DND-41 (cell line): ENCODE data around the gene ARID3A.
"Not testable (repeated sequence)": the region's sequence is repeated elsewhere in the genome, so short reads cannot be mapped to it uniquely, and the experiment has no call there.

ENCODE experiments used
- ATAC-seq: fragments of 200-7000 bp; cut with Tn5 transposase; 3 replicates; pipeline ENCODE4 v1.9.1; 2021; ENCODE audit warnings: low read depth; ENCODE audit not compliant: insufficient read depth
- DNase-seq: peaks from one replicate; pipeline ENCODE4 v3.0.0-alpha.2; 2020
- H2AFZ ChIP-seq: 2 replicates; pipeline ENCODE4 v1.6.0; 2012; ENCODE audit warnings: low read depth, low read length
- H3K27ac ChIP-seq: 2 replicates; pipeline ENCODE4 v1.5.1; 2012; ENCODE audit warnings: low read length, inconsistent platforms
- H3K27me3 ChIP-seq: fragments of 200-600 bp; sonication (generic); 2 replicates; pipeline ENCODE4 v1.6.0; 2012; ENCODE audit warnings: low read length, mild to moderate bottlenecking, inconsistent platforms; ENCODE audit not compliant: insufficient read depth, poor library complexity
- H3K36me3 ChIP-seq: 2 replicates; pipeline ENCODE4 v1.5.1; 2012; ENCODE audit warnings: low read length, inconsistent platforms; ENCODE audit not compliant: insufficient read depth
- H3K4me1 ChIP-seq: 2 replicates; pipeline ENCODE4 v1.5.1; 2012; ENCODE audit warnings: mild to moderate bottlenecking, low read length; ENCODE audit not compliant: insufficient read depth
- H3K4me2 ChIP-seq: 2 replicates; pipeline ENCODE4 v1.6.0; 2012; ENCODE audit warnings: mild to moderate bottlenecking, moderate library complexity, low read length, inconsistent platforms; ENCODE audit not compliant: insufficient read depth
- H3K4me3 ChIP-seq, 2 experiments: fragments of 200-600 bp in 1 of 2; shearing (Covaris generic) in 1 of 2; 2 replicates each; pipeline ENCODE4 v1.5.1; 2012 to 2016; ENCODE audit warnings: inconsistent platforms in 2 of 2, low read length in 2 of 2, mild to moderate bottlenecking in 2 of 2, low read depth in 1 of 2, moderate library complexity in 1 of 2
- H3K79me2 ChIP-seq: 2 replicates; pipeline ENCODE4 v1.6.0; 2012; ENCODE audit warnings: low read length, inconsistent platforms; ENCODE audit not compliant: insufficient read depth
- H3K9ac ChIP-seq: 2 replicates; pipeline ENCODE4 v1.6.0; 2012; ENCODE audit warnings: low read depth, mild to moderate bottlenecking, inconsistent platforms, low read length, moderate library complexity
- H3K9me3 ChIP-seq: 2 replicates; pipeline ENCODE4 v1.5.1; 2012; ENCODE audit warnings: low read length, moderate library complexity, mild to moderate bottlenecking, inconsistent platforms; ENCODE audit not compliant: insufficient read depth, severe bottlenecking
- H4K20me1 ChIP-seq: 2 replicates; pipeline ENCODE4 v1.6.0; 2012; ENCODE audit warnings: low read length; ENCODE audit not compliant: insufficient read depth
- EZH2 ChIP-seq: IDR thresholded peaks from 3 replicates; pipeline ENCODE4 v1.6.1; 2012; ENCODE audit warnings: borderline replicate concordance, low read depth, mild to moderate bottlenecking, moderate library complexity, low read length, inconsistent platforms; ENCODE audit not compliant: severe bottlenecking
- TF ChIP-seq, protein P1 (sequence below): IDR thresholded peaks from 2 replicates; pipeline ENCODE4 v1.5.1; 2012; ENCODE audit warnings: borderline replicate concordance, low read length, moderate library complexity, mild to moderate bottlenecking; ENCODE audit not compliant: poor library complexity, severe bottlenecking; ENCODE audit errors: extremely low read depth

ARID3A gene

DNA sequence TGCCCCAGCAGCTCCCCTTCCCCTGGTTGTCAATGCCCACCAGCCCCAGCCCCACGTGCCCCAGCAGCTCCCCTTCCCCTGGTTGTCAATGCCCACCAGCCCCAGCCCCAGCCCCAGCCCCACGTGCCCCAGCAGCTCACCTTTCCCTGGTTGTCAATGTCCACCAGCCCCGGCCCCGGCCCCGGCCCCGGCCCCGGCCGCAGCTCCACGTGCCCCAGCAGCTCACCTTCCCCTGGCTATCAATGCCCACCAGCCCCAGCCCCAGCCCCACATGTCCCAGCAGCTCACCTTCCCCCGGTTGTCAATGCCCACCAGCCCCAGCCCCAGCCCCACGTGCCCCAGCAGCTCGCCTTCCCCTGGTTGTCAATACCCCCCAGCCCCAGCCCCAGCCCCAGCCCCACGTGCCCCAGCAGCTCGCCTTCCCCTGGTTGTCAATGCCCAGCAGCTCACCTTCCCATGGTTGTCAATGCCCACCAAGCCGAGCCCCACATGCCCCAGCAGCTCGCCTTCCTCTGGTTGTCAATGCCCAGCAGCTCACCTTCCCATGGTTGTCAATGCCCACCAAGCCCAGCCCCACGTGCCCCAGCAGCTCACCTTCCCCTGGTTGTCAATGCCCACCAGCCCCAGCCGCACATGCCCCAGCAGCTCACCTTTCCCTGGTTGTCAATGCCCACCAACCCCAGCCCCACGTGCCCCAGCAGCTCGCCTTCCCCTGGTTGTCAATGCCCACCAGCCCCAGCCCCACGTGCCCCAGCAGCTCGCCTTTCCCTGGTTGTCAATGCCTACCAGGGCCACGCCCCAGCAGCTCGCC lies 46.9 kb upstream of the ARID3A start:
- H3K27ac ChIP-seq, H3K4me2 ChIP-seq, H3K4me1 ChIP-seq, H3K27me3 ChIP-seq, DNase-seq, H3K9ac ChIP-seq, H4K20me1 ChIP-seq, H2AFZ ChIP-seq, H3K4me3 ChIP-seq, H3K9me3 ChIP-seq, H3K79me2 ChIP-seq, ATAC-seq: not testable (repeated sequence)
- peaks cover 66% of the 10 kb centered on the region for H3K36me3 ChIP-seq

DNA sequence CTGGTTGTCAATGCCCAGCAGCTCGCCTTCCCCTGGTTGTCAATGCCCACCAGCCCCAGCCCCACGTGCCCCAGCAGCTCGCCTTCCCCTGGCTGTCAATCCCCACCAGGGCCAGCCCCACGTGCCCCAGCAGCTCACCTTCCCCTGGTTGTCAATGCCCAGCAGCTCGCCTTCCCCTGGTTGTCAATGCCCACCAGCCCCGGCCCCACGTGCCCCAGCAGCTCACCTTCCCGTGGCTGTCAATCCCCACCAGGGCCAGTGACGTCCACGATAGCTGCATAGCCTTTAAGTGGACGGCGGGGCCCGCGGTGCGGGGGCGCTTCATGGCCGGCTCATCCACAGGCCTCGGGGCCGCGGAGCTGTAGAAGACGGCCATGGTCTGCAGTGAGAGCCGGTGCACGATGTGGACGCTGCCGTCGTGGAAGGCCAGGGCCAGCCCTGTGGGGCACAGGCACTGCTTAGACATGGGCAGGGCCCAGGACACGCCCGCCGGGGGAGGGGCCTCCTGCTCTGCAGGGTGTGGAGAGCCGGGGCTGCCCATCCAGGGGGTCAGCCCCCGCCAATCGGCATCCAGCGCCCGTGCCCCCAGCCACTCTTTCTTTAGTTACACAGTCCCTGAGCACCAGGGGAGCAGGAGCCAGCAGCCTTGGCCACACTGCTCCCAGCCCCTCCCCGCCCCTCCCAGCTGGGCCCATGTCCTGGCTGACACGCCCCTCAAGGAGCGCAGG lies 46.0 kb upstream of the ARID3A start:
- no peak for ATAC-seq
- DNase-seq = no peak
- no peak for TF ChIP-seq EZH2
- TF ChIP-seq, protein P1, sequence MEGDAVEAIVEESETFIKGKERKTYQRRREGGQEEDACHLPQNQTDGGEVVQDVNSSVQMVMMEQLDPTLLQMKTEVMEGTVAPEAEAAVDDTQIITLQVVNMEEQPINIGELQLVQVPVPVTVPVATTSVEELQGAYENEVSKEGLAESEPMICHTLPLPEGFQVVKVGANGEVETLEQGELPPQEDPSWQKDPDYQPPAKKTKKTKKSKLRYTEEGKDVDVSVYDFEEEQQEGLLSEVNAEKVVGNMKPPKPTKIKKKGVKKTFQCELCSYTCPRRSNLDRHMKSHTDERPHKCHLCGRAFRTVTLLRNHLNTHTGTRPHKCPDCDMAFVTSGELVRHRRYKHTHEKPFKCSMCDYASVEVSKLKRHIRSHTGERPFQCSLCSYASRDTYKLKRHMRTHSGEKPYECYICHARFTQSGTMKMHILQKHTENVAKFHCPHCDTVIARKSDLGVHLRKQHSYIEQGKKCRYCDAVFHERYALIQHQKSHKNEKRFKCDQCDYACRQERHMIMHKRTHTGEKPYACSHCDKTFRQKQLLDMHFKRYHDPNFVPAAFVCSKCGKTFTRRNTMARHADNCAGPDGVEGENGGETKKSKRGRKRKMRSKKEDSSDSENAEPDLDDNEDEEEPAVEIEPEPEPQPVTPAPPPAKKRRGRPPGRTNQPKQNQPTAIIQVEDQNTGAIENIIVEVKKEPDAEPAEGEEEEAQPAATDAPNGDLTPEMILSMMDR = no peak
- peaks cover 68% of the 10 kb centered on the region for H3K36me3 ChIP-seq
- H2AFZ ChIP-seq = no peak overlapping the region
- H3K79me2 ChIP-seq = no peaks in the 10 kb centered on the region
- H3K4me1 ChIP-seq = no peaks in the 10 kb centered on the region
- H3K27ac ChIP-seq = no peak overlapping the region
- no peak overlapping the region for H3K4me3 ChIP-seq
- H4K20me1 ChIP-seq = no peaks in the 10 kb centered on the region; the same call in 1 of the 2 replicates
- H3K9ac ChIP-seq = no peak overlapping the region
- no peaks in the 10 kb centered on the region for H3K27me3 ChIP-seq
- H3K9me3 ChIP-seq = no peaks in the 10 kb centered on the region
- no peak overlapping the region for H3K4me2 ChIP-seq

GRCh38 chr19:881385-882071 lies 44.3 kb upstream of the ARID3A start:
- H3K9ac ChIP-seq = no peak overlapping the region
- H2AFZ ChIP-seq = no peak overlapping the region
- H3K27ac ChIP-seq = no peak overlapping the region
- DNase-seq (no peak), ATAC-seq (no peak)
- H3K4me2 ChIP-seq = no peak overlapping the region
- no peaks in the 10 kb centered on the region for H3K9me3 ChIP-seq
- peaks cover 69% of the 10 kb centered on the region for H3K36me3 ChIP-seq
- H3K79me2 ChIP-seq = no peaks in the 10 kb centered on the region
- H3K4me1 ChIP-seq = no peaks in the 10 kb centered on the region
- peaks cover 5% of the 10 kb centered on the region; the same call in 1 of the 2 replicates for H4K20me1 ChIP-seq
- TF ChIP-seq, protein P1 = no peak
- no peak for TF ChIP-seq EZH2
- H3K27me3 ChIP-seq = no peaks in the 10 kb centered on the region
- H3K4me3 ChIP-seq = no peak overlapping the region
